ENCODE results near the gene MXD4.

Gene MXD4

DNA sequence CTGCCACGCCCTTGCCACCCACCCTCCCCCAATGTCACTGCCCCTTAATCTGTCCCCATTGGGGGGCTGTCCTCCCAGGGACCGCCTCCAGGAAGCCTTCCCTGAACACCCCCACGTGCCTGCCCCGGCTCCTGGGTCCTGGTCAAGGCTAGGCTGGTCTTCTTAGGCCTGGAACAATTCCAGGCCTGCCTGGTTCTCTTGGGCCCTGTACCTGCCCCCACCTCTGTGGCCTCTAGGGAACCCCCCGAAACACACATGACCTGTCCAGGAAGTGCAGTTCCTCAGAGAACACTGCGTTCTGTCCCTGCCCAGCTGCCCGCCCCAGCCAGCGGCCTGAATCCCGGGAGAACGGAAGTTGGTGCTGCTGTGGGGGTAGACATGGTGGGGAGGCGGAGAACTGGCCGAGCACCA, 5.1 kb downstream of the MXD4 start:
- H3K36me3 ChIP-seq (ENCODE audit: insufficient read depth, low read length): no peaks in the 10 kb centered on the region
- H3K9ac ChIP-seq (ENCODE audit: low read depth, low read length): no peak overlapping the region
- H3K4me1 ChIP-seq (ENCODE audit: insufficient read depth, low read length): no peaks in the 10 kb centered on the region
- H3K9me3 ChIP-seq (ENCODE audit: control insufficient read depth, insufficient read depth, low read length): no peaks in the 10 kb centered on the region

DNA sequence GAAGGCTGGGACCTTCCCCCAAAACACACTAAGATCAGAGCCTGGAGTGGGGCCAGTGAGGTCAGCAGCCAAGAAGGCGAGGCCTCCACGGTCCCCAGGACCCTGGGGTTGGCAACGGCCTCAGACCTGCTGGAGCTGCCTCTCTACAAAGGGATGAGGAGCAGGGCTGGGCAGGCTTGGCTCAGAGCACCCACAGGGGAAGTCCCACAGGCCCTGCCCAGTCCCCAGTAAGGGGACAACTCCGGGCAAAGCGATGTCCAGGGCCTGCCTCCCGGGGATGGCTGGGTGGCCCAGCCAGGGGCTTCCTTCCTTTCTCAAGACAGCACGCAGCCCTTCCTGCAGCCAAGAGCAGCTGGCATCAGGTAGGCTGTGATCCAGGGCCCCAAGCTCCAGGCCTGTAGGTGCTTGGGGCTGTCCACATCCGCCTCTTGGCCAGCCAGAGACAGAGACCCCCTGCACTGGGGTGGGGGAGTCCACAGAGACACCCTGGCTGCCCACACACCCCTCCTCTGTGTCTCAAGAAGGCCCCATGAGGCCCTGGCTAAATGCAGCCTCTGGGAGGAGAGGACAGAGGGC, 5.7 kb downstream of the MXD4 start:
- H3K9me3 ChIP-seq (ENCODE audit: control insufficient read depth, insufficient read depth, low read length): no peaks in the 10 kb centered on the region
- H3K9ac ChIP-seq (ENCODE audit: low read depth, low read length): no peak overlapping the region
- no peaks in the 10 kb centered on the region for H3K36me3 ChIP-seq (ENCODE audit: insufficient read depth, low read length)
- H3K4me1 ChIP-seq (ENCODE audit: insufficient read depth, low read length): no peaks in the 10 kb centered on the region

DNA sequence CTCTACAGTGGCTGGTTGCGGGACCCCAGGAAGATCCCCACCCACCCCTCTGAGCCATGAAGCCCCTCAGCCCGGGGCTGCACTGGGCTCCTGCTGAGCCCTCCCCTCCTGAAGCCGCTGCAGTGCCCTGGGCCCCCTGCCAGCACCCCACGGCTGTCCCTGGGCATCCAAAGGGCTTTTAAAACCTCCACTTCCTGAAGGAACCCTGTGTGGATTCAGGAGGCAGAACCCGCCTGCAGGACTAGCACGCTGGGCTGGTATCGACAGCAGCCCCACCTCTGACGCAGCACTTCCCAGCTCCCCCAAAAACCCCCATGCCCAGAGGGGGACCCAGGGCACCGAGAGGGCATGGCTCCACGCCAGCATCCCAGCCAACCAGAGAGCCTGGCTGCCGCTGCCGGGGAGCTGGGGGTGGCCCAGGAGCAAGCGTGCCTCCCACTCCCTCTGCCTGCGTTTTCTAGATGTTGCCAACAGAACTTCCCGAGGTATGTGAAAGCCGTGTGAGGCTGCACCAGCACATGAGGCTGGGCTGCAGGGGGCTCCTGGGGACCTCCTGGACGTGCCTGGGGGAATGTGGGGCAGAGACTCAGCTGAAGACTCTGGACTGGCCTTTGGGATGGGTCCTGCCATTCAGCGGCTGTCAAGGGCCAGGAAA, 6.3 kb downstream of the MXD4 start:
- H3K9ac ChIP-seq (ENCODE audit: low read depth, low read length): no peak overlapping the region
- H3K4me1 ChIP-seq (ENCODE audit: insufficient read depth, low read length): no peaks in the 10 kb centered on the region
- no peaks in the 10 kb centered on the region for H3K36me3 ChIP-seq (ENCODE audit: insufficient read depth, low read length)
- H3K9me3 ChIP-seq (ENCODE audit: control insufficient read depth, insufficient read depth, low read length): no peaks in the 10 kb centered on the region

GRCh38 chr4:2254665-2255500, 7.0 kb downstream of the MXD4 start:
- Histone ChIP-seq H3K9me3 (ENCODE audit: control insufficient read depth, insufficient read depth, low read length) (no peaks in the 10 kb centered on the region), H3K36me3 (ENCODE audit: insufficient read depth, low read length) (no peaks in the 10 kb centered on the region)

GRCh38 chr4:2253160-2254084, 8.5 kb downstream of the MXD4 start:
- H3K36me3 ChIP-seq (ENCODE audit: insufficient read depth, low read length): no peaks in the 10 kb centered on the region
- H3K9ac ChIP-seq (ENCODE audit: low read depth, low read length): no peak overlapping the region
- no peaks in the 10 kb centered on the region for H3K4me1 ChIP-seq (ENCODE audit: insufficient read depth, low read length)
- H3K9me3 ChIP-seq (ENCODE audit: control insufficient read depth, insufficient read depth, low read length): no peaks in the 10 kb centered on the region

More at GRCh38 chr4:2254665-2255500, 7.0 kb downstream of the MXD4 start:
- Histone ChIP-seq H3K4me1 (ENCODE audit: insufficient read depth, low read length) (no peaks in the 10 kb centered on the region), H3K9ac (ENCODE audit: low read depth, low read length) (no peak overlapping the region)

DNA sequence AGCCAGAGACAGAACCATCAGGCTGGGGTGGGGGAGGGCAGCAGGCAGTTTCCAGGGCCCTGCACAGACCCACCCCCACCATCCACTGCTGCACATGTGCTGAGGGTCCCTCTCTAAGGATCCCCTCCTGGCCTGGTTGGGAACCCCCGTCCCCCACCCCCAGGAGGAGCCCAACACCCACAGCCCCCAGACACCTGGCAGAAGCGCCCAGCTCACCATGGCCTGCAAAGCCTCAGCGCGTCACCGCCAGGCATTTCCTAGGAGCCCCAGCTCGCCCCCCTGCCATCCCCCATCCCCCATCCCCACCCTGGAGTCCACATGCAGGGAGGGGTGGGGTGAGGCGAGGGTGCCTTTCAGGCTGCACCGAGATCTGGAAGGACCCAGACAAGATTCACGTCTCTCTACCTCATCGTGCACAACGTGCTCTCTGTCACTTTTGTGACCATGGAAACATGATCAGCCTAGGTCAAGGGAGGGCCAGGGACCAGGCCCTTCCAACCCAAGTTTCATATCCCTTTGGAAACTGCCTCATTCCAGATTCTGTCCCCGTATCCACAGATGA, 9.3 kb downstream of the MXD4 start:
- no peak overlapping the region for H3K9ac ChIP-seq (ENCODE audit: low read depth, low read length)
- no peaks in the 10 kb centered on the region for H3K9me3 ChIP-seq (ENCODE audit: control insufficient read depth, insufficient read depth, low read length)
- no peaks in the 10 kb centered on the region for H3K36me3 ChIP-seq (ENCODE audit: insufficient read depth, low read length)
- no peaks in the 10 kb centered on the region for H3K4me1 ChIP-seq (ENCODE audit: insufficient read depth, low read length)

- Histone ChIP-seq H3K9me3 (ENCODE audit: control insufficient read depth, insufficient read depth, low read length) (no peaks in the 10 kb centered on the region), H3K9ac (ENCODE audit: low read depth, low read length) (no peak overlapping the region), H3K36me3 (ENCODE audit: insufficient read depth, low read length) (no peaks in the 10 kb centered on the region), H3K4me1 (ENCODE audit: insufficient read depth, low read length) (no peaks in the 10 kb centered on the region)
These were observed 9.9 kb downstream of the MXD4 start for GRCh38 chr4:2251795-2252529.

GRCh38 chr4:2251073-2251794, 10.7 kb downstream of the MXD4 start:
- Histone ChIP-seq H3K4me1 (ENCODE audit: insufficient read depth, low read length) (no peaks in the 10 kb centered on the region), H3K9me3 (ENCODE audit: control insufficient read depth, insufficient read depth, low read length) (no peaks in the 10 kb centered on the region), H3K36me3 (ENCODE audit: insufficient read depth, low read length) (no peaks in the 10 kb centered on the region), H3K9ac (ENCODE audit: low read depth, low read length) (no peak overlapping the region)

- H3K9ac ChIP-seq (ENCODE audit: low read depth, low read length): no peak overlapping the region
- H3K4me1 ChIP-seq (ENCODE audit: insufficient read depth, low read length): no peaks in the 10 kb centered on the region
- no peaks in the 10 kb centered on the region for H3K36me3 ChIP-seq (ENCODE audit: insufficient read depth, low read length)
- no peaks in the 10 kb centered on the region for H3K9me3 ChIP-seq (ENCODE audit: control insufficient read depth, insufficient read depth, low read length)
These were observed 11.4 kb downstream of the MXD4 start for GRCh38 chr4:2250357-2251072.

DNA sequence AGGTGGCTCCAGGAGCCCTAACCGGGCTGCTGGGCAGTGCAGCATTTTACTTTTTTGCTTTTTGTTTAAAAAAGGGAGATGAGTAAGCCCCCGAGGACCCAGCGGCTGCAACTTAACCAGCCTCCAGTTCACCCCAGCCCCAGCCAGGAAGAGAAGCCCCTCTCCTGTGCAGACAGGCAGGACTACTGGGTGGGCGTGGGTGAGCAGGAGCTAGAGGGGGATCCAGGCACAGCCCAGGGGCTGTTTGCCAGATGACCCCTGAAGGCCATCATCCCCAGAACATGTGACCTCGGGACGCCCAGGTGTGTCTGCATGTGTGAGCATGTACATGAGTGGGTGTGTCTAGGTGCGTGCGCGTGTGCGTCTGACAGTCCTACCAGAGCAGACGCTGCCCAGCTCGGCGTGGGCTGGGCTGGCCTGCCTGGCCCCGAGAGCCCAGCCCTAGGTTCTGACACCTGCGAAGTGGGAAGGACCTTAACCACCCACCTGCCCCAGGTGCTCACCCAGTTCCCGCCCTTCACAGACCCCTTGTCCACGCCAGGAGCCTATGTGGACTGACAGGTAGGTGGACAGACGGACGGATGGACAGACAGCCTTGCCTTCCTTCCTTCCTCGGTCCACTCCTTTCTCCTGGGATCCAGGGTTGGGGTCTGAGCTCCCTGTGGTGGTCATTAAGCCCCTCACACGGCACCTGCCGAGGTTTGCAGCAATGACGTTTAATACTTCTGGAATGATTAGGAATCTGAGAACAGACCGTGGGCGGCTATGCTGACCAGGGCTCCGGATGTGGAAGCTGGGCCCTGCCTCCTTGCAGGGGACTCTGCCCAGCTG, 12.2 kb downstream of the MXD4 start:
- peaks cover 5% of the 10 kb centered on the region; the same call in 1 of the 2 replicates for H3K9me3 ChIP-seq (ENCODE audit: control insufficient read depth, insufficient read depth, low read length)
- H3K4me1 ChIP-seq (ENCODE audit: insufficient read depth, low read length): no peaks in the 10 kb centered on the region
- no peak overlapping the region for H3K9ac ChIP-seq (ENCODE audit: low read depth, low read length)
- H3K36me3 ChIP-seq (ENCODE audit: insufficient read depth, low read length): no peaks in the 10 kb centered on the region

DNA sequence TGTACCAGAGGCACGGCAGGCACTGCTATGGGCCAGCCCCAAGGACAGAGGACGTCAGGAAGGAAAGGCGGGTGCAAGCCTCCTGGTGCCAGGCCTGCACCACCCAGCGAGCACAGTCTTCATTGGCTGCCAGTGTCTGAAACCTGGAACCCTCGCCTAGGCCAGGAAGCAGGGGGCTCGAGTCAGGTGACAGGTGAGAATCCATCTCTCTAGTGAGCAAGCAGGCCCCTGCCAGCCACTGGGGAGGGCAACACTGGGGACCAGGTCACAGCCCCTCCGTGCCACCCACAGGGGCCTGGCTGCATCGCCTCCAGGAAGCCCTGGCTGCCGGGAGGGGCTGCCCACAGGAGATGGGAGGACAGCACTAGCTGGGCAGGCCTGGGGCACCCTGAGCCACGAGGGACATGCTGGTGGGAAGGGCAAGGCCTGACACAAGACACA, 13.1 kb downstream of the MXD4 start:
- no peaks in the 10 kb centered on the region for H3K4me1 ChIP-seq (ENCODE audit: insufficient read depth, low read length)
- no peak overlapping the region for H3K9ac ChIP-seq (ENCODE audit: low read depth, low read length)
- peaks cover 11% of the 10 kb centered on the region; the same call in 1 of the 2 replicates for H3K9me3 ChIP-seq (ENCODE audit: control insufficient read depth, insufficient read depth, low read length)
- no peaks in the 10 kb centered on the region for H3K36me3 ChIP-seq (ENCODE audit: insufficient read depth, low read length)
